Fibroblast of skin of left biceps (primary cell): ENCODE measurements around the gene TCF19.

Experiments used
- DNase-seq, 2 experiments: peaks; one replicate each; pipeline ENCODE4 v3.0.0-alpha.2; 2013; ENCODE audit warnings: low read depth in 2 of 2

TCF19 gene, protein sequence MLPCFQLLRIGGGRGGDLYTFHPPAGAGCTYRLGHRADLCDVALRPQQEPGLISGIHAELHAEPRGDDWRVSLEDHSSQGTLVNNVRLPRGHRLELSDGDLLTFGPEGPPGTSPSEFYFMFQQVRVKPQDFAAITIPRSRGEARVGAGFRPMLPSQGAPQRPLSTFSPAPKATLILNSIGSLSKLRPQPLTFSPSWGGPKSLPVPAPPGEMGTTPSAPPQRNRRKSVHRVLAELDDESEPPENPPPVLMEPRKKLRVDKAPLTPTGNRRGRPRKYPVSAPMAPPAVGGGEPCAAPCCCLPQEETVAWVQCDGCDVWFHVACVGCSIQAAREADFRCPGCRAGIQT

DNA sequence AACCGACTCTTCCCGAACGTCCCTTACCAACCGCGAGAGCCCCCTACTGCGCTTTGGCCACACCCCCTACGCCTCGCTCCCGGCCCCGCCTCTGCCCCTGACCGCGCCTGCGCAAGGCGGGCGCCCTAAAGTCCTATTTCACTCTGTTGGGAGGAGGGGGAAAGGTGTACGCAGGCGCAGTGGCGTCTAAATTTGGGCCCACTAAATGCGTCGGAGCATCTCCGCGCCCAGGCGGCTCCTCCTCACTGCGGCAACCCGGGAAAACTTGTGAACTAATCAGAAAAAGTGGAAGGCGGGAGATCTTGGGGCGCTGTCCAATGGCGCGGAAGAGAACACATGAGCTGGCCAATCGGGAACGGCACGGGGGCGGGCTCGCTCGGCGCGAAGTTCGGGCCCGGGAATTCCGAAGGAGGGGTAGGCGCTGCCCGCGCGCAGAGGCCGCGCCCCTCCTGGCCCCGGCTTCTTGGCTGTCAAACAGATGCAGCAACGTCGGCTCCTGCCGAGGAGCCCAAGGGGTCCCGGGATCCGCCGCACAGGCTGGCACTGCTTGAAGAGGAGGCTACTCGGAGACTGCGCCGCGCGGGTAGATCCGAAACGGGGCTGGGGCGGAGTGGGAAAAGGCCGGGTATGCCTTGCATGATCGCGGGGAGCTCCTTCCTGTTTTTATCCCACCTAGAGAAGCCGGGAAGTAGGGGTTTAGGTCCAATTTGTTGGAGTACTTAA, at the start of gene TCF19:
Gene TCF19, plus strand, starts transcription at position 450 of the 723 bp plus-strand sequence. CDS start 881 bp downstream, outside the sequence.
- peak; percentile 98 to 99 for DNase-seq

DNA sequence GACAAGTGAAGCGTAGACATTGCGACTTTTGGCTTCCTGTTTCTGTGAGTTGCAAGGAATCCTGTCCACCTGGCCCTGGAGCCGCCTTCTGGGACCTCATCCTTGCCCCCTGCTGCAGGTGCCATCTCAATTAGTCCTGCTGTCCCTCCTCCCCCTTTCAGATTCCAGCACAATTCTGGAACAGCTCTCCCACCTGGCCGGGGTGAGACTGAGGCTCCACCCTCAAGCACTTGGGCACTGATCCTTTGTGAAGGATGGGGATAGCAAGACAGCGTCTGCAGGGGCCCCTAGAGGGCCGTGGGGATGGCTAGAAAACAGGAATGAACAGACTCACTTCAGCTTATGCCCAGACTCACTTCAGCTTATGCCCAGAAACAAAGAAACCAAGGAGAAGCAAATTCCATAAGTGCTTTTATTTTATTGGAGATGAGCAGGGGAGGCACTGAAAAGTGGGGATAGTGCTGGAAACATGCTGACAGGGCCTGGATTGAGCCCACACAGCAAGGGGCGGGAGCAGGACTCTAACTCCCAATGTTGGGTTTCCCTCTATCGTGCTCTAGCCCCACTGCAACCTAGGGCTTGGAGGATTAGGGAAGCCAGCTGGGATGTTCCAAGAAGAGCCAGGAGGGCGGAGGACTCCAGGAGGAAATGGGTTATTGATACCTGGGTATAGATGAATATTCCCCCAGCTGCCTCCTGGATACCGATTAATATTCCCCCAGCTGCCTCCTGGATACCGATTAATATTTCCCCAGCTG, 47.4 kb upstream of the TCF19 start:
- DNase-seq: no peak

DNA sequence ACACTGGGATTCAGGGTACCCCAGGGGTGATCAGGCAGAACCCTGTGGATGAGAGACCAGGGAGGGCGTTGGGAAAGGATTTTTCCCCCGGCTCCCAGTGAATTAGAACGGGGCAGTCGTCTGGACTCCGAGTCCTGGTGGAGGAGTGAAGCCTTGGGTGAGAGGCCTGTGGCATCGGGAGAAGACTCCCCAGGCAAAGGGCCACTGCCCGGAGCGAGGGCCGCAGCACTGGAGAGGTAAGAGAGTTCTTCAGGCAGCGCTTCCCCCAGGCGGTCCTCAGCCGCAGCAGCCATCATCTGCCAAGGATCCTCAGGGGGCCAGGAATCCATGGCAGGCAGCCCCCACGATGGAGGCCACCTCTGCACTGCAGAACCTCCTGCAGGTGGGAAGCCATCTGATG, 46.7 kb upstream of the TCF19 start:
- DNase-seq: no peak

DNA sequence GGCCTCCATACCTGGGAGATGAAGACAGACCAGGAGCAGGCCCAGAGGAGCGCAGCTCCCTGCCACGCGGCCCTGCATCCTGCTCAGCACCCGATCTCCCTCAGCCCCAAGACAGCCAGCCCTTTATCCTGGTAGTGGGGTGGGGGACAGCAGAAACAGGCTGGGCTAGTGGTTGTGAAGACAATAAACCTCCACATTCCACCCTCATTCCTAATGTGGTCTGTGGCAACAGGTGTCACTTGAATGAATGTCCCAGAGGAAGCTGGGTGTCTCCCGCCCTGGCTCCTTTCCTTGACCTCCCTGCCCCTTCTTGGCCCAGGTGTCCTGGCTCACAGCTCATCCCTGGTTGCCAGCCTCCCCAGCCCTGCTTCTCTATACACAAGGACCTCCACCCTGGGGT, 45.9 kb upstream of the TCF19 start, which contains the start of gene C6orf15:
Gene C6orf15, minus strand, starts transcription at position 98 of the 400 bp plus-strand sequence. Its CDS starts 20 bp downstream, at position 78.
- no peak for DNase-seq

DNA sequence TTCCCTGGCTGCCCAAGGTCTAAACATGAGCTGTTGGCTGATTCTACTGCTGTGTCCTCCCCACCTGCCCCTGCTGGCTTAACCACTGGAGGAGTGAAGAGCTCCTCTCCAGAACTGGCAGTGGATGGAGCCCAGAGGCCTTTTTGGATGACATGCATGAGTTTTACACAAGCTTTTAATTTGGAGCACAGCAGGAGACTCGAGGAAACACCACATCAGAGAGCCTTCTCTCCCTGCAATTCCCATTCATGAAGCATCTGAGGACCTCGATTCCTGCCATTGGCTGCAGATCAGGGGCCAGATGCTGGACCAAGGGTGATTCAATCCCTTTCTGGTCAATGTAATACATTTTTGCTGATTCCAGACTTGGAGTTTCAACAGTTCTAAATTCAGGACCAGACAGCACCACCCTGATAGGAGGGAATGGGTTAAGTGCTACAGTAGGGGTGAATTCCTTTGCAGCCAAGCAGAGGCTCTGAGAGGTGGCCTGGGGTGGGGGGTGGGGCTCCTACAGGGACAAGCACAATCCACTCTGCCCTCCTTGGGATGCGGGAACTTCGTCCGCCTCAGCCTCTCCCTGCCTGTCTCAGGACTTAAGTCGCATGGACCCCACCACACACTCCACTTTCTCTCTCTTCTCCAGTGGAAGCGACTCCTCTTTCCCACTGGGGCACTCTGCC, 44.4 kb upstream of the TCF19 start:
- DNase-seq: peak; percentile 85 to 87

DNA sequence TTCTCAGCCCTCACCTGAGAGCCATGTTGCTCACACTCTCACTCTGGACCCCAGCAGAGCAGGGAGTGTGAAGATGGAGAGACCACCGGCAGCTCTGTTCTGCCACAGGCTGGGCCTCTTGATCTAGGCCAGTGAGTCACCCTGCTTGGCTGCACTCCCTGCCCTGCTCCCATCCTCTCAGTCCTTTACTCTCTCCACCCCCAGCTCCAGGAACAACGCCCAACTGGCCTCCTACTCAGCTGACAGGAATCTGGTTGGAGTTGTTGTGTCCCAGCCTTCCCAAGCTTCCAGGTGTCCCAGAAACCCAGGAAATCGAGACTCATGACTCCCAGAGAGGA, 43.9 kb upstream of the TCF19 start, which contains the start of gene PSORS1C1:
Gene PSORS1C1, plus strand, starts transcription at position 260 of the 338 bp plus-strand sequence. CDS start 14,833 bp downstream, outside the sequence.
- DNase-seq: peak; percentile 86 to 87

DNA sequence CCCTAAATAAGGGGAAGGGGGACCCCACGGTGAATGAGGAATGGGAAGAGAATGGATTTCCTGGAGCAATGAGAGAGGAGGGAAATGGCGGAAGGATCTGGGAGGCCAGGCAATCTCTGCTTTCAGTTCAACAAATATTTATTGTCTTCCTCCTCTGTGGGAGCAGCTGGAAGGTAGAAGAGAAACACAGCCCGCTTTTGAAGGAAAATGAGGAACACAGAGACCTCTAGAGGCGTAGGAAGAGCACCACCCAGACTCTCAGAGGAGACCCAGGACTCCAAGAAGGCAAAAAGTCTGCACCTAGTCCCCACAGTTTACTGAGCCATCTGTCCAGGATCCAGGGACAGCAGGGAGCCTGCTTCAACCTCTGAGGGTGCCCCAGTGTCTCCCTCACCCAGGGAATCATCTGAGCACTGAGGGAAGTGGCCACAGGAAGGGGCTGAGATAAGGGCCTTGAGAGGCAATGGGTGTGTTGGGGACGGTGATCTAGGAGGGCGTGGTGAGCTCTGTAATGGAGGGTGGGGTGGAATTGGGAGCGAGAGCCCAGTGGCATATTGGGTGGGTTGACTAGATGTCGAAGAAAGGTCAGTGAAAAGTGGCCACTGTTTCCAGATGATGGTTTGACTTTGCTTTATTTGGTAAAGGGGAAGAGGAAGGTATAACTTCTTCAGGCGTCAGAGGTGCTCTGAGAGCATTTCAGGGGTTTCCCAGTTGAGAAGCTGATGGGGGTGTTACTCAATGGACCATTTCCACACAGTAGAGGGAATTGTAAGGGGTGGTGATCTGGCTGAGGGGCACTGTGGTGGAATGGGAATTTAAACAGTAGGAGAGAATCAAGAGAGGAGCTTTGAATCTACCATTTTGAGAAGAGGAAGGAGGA, 43.2 kb upstream of the TCF19 start:
- DNase-seq: no peak

DNA sequence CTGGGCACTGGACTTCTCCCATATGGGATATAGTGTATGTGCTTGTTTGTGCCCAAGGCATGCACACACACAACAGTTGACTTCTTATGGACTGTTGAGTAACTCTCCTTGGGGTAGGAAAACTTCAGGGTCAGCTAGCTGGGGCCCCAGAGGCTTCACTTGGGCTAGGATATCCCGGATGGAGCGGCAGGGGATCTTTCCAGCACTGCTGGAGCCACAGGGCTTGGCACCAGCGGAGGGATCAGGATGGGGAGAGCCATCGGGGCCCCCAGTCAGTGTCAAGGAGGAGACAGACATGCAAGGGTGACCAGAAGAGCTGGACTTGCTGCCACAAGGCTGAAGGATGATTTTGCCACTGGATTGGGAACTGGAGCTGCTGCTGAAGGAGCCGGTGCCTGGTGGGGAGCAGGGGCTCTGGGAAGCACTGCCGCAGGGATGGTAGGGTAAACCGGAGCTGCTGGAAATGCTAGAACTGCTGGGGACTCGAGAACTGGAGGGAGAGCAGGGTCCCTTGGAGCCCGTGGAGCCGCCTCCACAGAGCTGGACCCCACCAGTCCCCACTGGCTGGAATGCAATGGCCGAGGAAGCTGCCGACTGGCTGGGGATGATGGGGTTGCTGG, 42.3 kb upstream of the TCF19 start:
- DNase-seq: no peak

DNA sequence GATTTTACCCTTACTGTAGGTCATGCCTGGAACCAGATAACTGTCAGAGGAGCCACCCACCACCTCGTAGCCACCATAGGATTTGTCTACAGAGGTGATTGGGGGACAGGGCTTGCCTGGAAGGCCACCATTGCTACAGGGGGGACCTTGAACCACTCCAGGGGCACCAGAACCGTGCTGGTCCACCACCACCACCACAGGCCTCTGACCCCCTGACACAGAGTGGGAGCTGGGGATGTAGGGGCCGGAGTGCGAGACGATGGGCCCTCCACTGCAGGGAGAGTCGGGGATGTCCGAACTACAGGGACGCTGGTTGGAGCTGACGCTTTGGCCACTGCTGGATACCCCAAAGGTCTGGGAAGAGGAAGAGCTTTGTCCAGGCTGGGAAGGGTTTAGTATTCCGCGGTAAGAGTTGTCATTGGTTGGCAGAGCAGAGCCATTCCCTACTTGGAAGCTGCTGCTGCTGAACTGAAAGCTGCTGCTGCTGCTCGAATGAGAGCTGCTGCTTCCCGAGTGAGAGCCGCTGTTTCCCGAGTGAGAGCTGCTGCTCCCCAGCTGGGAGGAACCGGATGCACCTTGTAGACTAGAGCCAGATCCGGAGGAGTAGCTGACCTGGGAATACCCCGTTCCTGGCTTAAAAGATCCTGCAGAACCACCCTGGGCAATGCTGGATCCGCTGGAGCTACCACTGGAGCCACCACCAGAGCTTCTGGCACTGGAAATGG, 41.6 kb upstream of the TCF19 start:
- DNase-seq: no peak

DNA sequence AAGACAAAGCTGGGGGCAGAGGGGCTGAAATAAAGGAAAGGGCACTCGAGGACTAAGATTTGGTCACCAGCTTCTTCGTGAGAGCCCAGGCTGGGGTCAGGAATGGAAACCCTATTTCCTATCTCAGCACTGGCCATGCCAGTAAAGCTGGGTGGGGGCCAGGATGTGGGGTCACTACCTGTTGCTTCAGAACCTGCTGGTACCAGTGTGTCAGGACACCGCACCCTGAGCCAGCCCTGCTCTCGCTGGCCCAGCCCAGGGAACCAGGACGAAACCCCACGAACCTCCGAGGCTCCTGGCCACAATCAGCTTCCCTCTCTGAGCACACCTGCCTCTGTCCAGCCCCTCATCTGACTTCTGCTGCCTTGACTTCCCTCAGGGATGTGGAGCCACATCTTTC, 40.2 kb upstream of the TCF19 start:
- no peak for DNase-seq

DNA sequence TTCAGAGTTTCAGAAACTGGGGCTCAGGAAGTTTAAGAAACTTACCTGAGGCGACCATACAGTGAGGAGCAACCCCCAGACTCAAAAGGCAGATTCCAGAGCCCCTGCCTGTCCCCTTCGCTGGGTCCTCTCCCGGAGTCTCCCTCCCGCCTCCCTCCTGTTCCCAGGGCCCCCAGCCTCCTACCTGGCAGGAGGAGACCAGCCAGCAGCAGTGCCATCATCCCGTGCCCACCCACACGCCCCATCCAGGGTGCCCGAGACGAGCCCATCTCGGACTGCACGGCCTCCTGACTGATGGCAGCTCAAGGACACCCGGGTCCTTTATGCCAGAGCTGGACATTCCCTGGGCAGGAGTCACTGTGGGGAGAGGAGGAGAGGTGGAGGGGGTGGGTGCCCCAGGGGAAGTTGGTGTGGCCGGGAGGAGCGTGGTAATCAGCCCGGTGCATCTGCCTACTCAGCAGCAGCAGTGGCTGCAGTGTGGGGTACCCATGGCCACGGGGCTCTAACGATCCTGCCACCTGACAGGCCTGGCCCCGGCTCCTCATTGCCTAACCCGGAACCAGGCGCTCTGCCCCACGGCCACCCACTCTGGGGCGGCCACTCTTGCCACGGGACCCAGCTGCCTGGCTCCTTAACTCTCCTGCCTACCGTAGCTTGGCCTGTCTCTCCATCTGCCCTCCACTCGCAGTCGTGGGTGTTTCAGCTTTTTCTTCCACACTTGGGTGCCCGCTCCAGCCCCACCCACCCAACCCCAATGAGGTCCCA, 38.1 kb upstream of the TCF19 start, which contains the start of gene CDSN:
Gene CDSN, minus strand, starts transcription at position 296 of the 765 bp plus-strand sequence. Its CDS starts 27 bp downstream, at position 269.
- DNase-seq: no peak

DNA sequence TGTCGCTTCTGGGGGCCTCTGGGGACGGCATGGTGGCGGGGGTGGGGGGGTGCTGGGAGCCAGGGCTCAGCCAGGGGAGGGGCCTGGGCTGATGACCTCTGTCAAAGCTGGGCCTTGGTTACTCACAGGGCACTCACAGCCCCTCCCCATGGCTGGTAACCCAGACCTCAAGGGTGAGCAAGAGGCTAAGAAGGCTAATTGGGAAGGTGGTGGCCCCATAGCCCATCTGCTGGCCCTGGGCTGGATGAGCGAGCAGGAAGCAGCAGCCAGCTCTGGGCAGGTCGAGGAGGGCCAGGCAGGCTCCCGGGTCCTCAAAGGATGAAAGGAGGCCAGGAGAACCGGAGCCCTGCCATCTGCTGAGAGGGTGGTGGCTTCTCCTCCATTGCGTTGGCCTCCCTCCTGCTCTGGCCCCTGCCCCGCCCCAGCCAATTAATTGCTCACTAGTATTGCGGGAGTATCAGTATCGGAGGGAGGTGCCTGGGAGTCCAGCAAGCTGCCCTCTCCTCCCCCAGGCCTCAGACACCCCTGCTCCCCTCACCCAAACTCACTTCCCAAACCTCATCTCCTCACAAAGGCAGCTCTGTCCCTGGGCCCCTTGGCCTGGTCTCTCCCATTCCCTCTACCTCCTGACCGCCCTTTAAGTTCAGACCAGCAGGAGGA, 37.1 kb upstream of the TCF19 start:
- no peak for DNase-seq

DNA sequence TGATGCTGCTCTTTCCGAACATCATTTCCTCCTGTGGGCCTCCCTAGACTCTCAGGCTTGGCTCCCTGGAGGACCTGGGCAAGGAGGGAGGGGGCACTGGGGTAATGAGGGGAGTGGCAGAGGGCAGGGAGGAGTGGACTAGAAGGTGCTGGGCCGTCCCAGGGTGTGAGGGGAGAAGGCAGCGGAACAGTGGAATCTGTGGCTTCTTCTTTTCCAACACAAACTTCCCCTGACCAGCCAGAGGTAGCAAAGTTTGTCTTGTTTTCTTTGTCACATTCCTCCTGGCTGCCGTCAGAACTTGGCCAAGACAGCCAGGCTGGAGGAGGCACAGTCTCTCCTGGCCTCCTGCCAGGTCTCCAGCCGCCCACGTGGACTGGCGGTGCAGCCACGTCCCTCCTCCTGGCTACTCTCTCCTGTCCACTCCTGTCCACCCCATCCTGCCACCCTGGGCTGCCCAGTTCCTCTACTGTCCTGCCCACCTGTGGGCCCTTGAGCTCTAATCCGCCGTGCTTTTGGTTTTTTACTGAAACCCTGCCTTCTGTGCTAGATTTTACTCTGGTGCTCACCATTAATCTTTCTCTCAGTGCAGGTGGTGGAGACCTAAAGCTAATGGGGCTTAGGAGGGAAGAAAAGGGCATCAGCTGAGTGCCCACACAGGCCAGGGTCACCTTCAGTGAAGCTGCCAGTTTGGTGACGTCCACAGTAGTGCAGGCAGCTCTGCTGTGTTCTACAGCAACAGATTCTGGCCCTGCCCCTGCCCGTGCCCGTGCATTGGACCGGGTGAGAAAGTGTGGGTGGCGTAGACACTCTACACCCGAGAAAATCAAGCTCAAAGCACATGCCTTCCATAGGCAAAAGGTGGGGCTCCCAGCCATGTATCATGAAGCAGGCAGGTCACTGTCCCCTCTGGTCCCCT, 35.3 kb upstream of the TCF19 start:
- no peak for DNase-seq

DNA sequence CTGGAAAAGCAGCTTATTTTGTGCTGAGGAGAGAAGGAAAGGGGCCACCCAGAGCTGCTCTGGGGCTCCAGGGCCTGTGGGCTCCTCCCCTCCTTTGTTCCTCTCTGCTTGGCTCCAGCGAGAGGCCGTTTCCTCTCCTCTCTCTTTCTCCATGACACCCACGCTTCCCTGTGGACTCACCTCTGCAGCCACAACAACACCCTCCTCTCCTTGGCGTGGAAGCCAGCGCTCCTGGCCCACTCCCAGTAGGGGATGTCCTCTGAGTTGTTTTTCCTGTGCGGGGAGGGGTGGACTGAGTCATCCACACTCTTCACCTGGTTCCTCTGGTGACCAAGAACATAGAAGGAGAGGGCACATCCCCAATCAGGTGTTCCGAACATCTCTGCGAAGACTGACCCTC, 33.2 kb upstream of the TCF19 start:
- DNase-seq: no peak

DNA sequence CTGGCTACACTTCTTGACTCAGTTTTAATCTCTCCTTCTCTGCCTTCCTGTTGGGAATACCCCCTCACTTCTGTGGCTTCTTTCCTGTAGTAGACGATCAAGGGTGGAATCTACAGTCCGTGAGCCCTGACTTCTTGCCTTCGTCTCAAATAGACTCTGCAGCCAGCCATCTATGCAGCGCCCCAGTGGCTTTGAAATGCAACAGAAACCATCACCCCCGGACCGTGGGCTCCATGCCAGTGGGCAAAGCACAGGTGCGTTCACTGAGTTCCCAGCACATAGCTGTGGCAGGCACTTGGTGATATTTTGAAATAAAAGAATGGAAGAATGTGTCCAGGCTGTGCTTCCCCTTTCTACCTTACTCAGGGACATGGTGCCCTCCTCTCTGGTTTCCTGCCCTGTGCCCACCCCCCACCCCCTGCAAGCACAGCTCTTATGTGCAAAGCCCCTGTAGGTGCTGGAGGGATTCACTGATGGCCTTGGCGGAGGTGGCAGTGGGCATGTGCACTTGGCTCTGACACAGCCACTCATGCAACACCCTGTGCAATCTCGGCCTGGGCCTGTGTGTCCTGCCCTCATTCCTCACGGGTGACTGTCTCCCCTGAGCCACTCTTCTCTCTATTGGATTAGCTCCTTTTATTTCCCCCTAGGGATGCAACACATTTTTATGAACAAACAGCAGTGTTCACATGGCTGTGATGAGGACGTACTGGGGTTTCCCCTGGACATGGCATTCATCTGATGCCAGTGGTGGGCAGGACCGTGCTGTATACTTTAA, 32.6 kb upstream of the TCF19 start:
- DNase-seq: no peak
